Ishikawa (cell line): ENCODE results near the gene PTPRM.

ENCODE experiments used
- CEBPB ChIP-seq: IDR thresholded peaks from 2 replicates; pipeline ENCODE4 v1.6.1; 2012
- CREB1 ChIP-seq: IDR thresholded peaks from 2 replicates; pipeline ENCODE4 v1.6.1; 2012; ENCODE audit warnings: low read depth
- EGR1 ChIP-seq: IDR thresholded peaks from 2 replicates; pipeline ENCODE4 v1.6.1; 2012
- EP300 ChIP-seq: IDR thresholded peaks from 2 replicates; pipeline ENCODE4 v1.6.1; 2012; ENCODE audit warnings: borderline replicate concordance
- FOXM1 ChIP-seq: IDR thresholded peaks from 2 replicates; pipeline ENCODE4 v1.6.1; 2012; ENCODE audit warnings: low read depth, borderline replicate concordance
- NFIC ChIP-seq: IDR thresholded peaks from 2 replicates; pipeline ENCODE4 v1.6.1; 2012
- RAD21 ChIP-seq: IDR thresholded peaks from 2 replicates; pipeline ENCODE4 v1.6.1; 2012; ENCODE audit warnings: low read depth
- TAF1 ChIP-seq: IDR thresholded peaks from 2 replicates; pipeline ENCODE4 v1.6.1; 2012; ENCODE audit warnings: low read depth, mild to moderate bottlenecking
- YY1 ChIP-seq: IDR thresholded peaks from 2 replicates; pipeline ENCODE4 v1.6.1; 2012; ENCODE audit warnings: low read depth
- ZBTB7A ChIP-seq: IDR thresholded peaks from 2 replicates; pipeline ENCODE4 v1.6.1; 2012; ENCODE audit warnings: low read depth
- TF ChIP-seq, protein P1 (sequence below): IDR thresholded peaks from 2 replicates; pipeline ENCODE4 v1.6.1; 2012
- TF ChIP-seq, protein P2 (sequence below): IDR thresholded peaks from 2 replicates; pipeline ENCODE4 v1.6.1; 2012; ENCODE audit warnings: low read depth, mild to moderate bottlenecking

DNA sequence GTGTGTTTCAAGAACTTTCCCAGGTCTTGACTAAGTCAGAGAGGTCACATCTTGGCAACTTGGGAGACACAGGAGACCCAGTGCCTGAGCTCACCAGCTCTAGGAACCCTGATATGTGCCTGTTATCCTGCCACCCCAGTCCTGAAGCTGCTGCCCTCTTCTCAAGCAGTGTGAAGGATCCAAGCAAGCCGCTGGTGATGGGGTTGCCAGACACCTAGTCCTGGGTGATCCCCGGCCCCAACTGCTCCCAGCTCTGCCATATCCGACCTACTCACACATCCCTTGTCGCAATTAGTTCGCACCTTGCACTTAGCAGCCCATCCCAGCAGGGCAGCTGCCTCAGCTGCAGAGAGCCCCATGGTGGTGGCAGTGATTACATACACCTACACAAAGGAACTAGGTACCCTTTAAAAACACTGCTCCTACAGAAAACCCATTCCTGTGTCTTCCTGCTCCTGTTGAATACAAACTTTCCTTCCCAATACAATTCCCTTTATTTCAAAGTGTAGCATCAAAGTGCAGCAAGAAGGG lies 794.9 kb downstream of the PTPRM start:
- TF ChIP-seq, protein P1, sequence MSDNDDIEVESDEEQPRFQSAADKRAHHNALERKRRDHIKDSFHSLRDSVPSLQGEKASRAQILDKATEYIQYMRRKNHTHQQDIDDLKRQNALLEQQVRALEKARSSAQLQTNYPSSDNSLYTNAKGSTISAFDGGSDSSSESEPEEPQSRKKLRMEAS: no peak
- TF ChIP-seq TAF1: no peak
- TF ChIP-seq EGR1: no peak
- TF ChIP-seq CEBPB: no peak
- no peak for TF ChIP-seq EP300
- no peak for TF ChIP-seq FOXM1
- TF ChIP-seq, protein P2, sequence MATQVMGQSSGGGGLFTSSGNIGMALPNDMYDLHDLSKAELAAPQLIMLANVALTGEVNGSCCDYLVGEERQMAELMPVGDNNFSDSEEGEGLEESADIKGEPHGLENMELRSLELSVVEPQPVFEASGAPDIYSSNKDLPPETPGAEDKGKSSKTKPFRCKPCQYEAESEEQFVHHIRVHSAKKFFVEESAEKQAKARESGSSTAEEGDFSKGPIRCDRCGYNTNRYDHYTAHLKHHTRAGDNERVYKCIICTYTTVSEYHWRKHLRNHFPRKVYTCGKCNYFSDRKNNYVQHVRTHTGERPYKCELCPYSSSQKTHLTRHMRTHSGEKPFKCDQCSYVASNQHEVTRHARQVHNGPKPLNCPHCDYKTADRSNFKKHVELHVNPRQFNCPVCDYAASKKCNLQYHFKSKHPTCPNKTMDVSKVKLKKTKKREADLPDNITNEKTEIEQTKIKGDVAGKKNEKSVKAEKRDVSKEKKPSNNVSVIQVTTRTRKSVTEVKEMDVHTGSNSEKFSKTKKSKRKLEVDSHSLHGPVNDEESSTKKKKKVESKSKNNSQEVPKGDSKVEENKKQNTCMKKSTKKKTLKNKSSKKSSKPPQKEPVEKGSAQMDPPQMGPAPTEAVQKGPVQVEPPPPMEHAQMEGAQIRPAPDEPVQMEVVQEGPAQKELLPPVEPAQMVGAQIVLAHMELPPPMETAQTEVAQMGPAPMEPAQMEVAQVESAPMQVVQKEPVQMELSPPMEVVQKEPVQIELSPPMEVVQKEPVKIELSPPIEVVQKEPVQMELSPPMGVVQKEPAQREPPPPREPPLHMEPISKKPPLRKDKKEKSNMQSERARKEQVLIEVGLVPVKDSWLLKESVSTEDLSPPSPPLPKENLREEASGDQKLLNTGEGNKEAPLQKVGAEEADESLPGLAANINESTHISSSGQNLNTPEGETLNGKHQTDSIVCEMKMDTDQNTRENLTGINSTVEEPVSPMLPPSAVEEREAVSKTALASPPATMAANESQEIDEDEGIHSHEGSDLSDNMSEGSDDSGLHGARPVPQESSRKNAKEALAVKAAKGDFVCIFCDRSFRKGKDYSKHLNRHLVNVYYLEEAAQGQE: no peak
- TF ChIP-seq NFIC: no peak
- TF ChIP-seq RAD21: no peak
- no peak for TF ChIP-seq CREB1
- no peak for TF ChIP-seq ZBTB7A
- TF ChIP-seq YY1: no peak
